IPS-18a (cell line): ENCODE data around the gene ADAP1.
"Not testable (repeated sequence)": the region's sequence is repeated elsewhere in the genome, so short reads cannot be mapped to it uniquely, and the experiment has no call there.

Experiments
- H3K27ac ChIP-seq: one replicate; pipeline ENCODE4 v1.5.1; 2013; ENCODE audit warnings: low read length
- H3K27me3 ChIP-seq: one replicate; pipeline ENCODE4 v1.6.1; 2013; ENCODE audit warnings: mild to moderate bottlenecking, low read length; ENCODE audit not compliant: control insufficient read depth, insufficient read depth
- H3K36me3 ChIP-seq: one replicate; pipeline ENCODE4 v1.6.1; 2013; ENCODE audit warnings: low read depth, low read length; ENCODE audit not compliant: control insufficient read depth
- H3K4me1 ChIP-seq: one replicate; pipeline ENCODE4 v1.6.1; 2013; ENCODE audit warnings: low read depth, low read length; ENCODE audit not compliant: control insufficient read depth
- H3K4me3 ChIP-seq: one replicate; pipeline ENCODE4 v1.5.1; 2013; ENCODE audit warnings: low read length
- H3K9ac ChIP-seq: one replicate; pipeline ENCODE4 v1.6.1; 2013; ENCODE audit warnings: mild to moderate bottlenecking, low read length, moderate library complexity
- H3K9me3 ChIP-seq: one replicate; pipeline ENCODE4 v1.6.1; 2013; ENCODE audit warnings: low read depth, low read length; ENCODE audit not compliant: control insufficient read depth

The ADAP1 gene

GRCh38 chr7:959740-960139 is 5.3 kb upstream of the ADAP1 start:
- H3K27ac ChIP-seq, H3K9ac ChIP-seq, H3K4me3 ChIP-seq, H3K36me3 ChIP-seq, H3K4me1 ChIP-seq, H3K9me3 ChIP-seq: not testable (repeated sequence)
- peaks cover 14% of the 10 kb centered on the region for H3K27me3 ChIP-seq

DNA sequence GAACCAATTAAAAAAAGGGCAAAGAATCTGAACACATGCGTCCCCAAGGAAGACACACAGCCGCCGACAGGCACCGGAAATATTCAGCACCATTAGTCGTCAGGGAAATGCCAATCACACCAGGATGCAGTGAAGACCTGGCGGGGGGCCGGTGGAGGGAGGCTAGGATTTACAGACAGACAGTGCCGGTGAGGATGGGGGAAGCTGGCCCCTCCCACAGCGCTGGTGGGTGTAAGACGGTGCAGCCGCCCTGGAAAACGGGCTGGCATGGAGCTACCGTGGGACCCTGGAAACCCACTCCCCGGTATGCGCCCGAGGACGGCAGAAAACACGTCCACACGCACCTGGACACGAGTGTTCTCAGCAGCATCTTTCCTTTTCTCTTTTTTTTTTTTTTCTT is 4.8 kb upstream of the ADAP1 start:
- Histone ChIP-seq H3K4me1 (peaks cover 4% of the 10 kb centered on the region), H3K36me3 (no peaks in the 10 kb centered on the region), H3K27me3 (peaks cover 15% of the 10 kb centered on the region), H3K4me3 (no peak overlapping the region), H3K27ac (no peak overlapping the region), H3K9ac (no peak overlapping the region), H3K9me3 (no peaks in the 10 kb centered on the region)

- H3K4me3 ChIP-seq = no peak overlapping the region
- no peaks in the 10 kb centered on the region for H3K9me3 ChIP-seq
- no peak overlapping the region for H3K9ac ChIP-seq
- H3K27me3 ChIP-seq = peaks cover 19% of the 10 kb centered on the region
- no peaks in the 10 kb centered on the region for H3K36me3 ChIP-seq
- peaks cover 3% of the 10 kb centered on the region for H3K4me1 ChIP-seq
- H3K27ac ChIP-seq = no peak overlapping the region
These were observed 4.0 kb upstream of the ADAP1 start for GRCh38 chr7:958221-959200.

DNA sequence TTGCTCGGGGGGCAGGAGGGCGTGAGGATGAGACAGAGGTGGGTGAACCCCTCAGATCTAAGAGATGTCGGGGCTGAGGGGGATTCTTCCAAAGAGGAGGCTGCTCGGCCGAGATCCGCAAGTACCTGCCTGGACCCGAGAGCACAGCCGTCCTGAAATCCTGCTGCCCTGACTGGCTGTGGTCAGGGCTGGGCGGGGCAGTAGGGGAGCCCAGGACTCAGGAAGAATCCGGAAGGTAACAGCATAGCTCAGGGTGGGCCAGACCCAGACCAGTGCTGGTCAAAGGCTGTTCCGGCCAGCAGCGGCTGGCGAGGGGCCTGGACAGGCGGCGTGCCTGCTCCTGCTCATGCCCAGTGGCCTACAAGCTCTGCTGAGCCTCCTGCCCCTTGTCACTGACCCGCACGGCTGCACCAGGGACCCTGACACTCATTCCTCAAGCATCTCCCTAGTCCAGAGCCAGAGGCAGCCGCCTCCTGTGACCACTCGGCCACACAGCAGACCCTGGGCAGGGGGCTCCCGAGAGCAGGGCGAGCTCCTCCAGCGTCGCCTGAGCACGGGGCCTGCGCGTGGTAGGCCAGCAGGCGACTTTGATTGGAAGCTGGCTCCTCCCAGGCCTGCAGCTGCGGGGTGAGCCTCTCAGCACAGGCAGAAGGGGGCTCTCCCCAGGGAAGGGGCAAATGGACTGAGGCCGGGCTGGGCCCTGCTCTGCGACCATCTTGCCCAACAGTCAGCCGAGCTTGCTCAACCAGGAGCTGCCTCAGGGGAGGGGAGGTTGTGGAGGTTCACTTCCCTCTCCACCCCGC is 3.1 kb upstream of the ADAP1 start:
- no peak overlapping the region for H3K27ac ChIP-seq
- H3K27me3 ChIP-seq = peaks cover 28% of the 10 kb centered on the region
- H3K4me3 ChIP-seq = no peak overlapping the region
- H3K36me3 ChIP-seq = no peaks in the 10 kb centered on the region
- no peaks in the 10 kb centered on the region for H3K4me1 ChIP-seq
- H3K9me3 ChIP-seq = no peaks in the 10 kb centered on the region
- H3K9ac ChIP-seq = no peak overlapping the region

DNA sequence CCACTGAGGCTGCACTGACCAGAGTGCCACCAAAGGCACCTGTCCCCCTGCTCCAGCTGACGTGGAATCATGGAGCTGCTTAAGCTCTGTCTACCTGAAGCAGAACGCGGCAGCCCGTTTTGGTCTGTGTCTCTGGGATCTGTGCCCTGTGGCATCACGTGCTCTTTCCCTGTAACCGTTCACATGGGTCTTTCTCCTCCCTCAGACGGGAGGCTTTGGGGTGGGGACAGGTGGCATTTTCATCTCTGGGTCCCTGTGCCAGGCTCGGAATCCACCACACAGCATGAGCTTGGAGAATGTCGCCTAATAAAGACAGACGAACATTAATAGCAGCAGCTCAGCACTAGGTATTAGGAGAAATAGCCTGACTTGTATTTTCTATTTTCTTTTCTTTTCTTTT is 1.6 kb upstream of the ADAP1 start:
- Histone ChIP-seq H3K36me3 (no peaks in the 10 kb centered on the region), H3K4me1 (no peaks in the 10 kb centered on the region), H3K4me3 (no peak overlapping the region), H3K27ac (no peak overlapping the region), H3K27me3 (peaks cover 33% of the 10 kb centered on the region), H3K9me3 (no peaks in the 10 kb centered on the region), H3K9ac (no peak overlapping the region)

DNA sequence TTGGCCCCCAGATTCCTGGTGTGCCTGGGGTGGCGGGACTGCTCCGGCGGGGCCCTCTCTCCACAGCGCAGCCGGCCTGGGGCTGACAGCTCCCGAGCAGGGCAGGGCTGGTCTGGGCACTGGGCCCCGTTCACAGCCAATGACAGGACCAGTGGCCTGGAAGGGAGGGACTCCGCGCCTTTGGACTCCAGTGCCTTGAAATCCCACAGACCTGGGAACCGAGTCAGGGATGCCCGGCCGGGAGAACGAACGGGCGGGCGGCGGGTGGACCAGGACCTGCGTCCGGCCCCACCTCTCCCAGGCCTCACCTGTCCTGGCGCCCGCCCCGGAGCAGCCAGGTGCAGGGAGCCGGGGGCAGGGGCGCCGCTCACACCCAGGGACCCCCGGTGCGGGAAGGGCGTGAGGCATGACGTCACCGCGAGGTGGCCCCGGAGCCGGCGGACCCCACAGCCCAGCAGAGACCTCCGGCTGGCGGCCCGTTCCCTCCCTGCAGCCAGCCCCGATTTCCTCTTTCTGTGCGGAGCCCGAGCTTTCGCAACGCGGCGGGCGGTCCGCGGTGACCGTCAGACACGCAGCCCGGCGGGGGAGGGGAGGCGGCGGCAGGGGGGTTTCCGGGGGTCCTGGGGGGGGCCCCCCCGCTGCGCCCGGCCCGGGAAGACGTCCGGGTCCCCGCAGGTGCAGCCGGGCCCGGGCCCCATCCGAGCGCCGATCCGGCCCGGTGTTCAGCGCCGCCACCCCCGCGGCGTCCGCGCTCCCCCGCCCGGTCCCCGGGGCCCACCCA is 743 bp downstream of the ADAP1 start:
- Histone ChIP-seq H3K4me3 (peak overlapping the region; percentile 37), H3K36me3 (no peaks in the 10 kb centered on the region), H3K9me3 (no peaks in the 10 kb centered on the region), H3K27me3 (peaks cover 33% of the 10 kb centered on the region), H3K9ac (no peak overlapping the region), H3K4me1 (no peaks in the 10 kb centered on the region), H3K27ac (no peak overlapping the region)

DNA sequence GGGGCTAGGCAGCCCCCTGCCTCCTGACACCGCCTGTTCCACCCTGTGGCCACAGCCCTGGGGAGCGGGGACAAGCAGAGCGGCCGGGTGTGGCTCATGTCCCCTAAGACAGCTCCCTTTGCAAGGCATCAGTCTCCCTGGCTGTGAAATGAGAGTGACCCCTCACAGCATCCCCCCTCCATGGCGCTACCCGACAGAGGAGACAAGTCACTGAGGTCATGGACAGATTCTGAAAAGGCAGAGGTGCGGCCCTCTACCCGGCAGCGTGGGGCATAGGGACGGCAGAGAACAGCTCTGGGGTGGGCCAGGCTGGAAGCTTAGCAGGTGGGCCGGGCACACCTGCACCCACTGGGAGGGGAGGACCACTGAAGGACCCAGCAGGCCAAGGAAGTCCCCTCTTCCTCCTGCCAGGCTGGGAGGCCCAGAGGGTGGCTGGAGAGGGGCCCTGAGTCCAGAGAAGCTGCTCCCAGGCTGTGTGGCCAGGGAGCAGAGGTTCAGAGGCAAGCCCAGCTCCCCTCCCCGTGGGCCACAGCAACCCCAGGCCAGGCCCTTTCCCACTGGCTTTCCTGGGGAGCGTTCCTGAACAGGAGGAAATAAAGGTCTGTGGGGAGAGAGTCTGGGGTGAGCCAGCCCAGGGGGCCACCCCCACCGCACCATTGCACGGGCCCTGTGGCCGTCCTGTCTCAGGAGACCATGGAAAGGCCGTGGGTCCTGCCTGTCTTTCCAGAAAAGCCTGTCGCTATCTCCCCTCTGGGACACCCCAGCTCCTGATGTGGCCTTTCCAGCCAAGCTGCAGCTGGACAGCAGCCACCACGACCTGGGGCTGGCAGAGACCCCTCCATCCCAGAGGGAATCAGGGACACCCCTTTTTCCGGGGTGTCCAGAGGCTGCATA is 1.7 kb downstream of the ADAP1 start:
- no peaks in the 10 kb centered on the region for H3K4me1 ChIP-seq
- no peaks in the 10 kb centered on the region for H3K36me3 ChIP-seq
- H3K9me3 ChIP-seq = no peaks in the 10 kb centered on the region
- H3K27ac ChIP-seq = no peak overlapping the region
- H3K4me3 ChIP-seq = no peak overlapping the region
- peaks cover 33% of the 10 kb centered on the region for H3K27me3 ChIP-seq
- no peak overlapping the region for H3K9ac ChIP-seq

DNA sequence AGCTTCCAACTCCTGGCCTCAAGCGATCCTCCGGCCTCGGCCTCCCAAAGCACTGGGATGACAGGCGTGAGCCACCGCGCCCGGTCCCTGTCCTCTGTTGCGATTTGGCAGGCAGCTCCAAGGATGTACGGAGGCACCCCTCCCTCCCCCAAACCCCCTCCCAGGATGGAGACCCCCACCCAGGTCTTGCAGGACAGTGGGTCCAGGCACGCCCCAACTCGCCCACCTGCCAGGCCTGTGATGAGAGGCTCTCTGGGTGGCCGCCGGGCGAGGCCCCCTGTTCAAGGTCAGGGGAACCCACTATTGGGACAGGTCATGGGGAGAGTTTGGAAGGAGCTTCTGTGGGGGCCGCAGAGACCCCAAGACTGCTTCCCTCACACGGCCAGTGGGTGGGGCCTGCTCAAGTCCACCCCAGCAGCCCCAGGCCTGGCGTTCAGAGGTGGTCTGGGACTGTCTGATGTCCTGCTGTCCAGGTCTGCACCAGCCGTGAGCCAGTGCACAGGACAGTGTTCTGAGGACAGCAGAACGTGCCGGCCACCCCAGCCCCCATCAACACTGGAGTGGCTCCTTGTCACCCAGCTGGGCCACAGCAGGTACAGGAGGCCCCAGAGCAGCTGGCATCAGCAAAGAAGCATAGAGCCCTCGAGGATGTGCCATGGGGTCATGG is 2.5 kb downstream of the ADAP1 start:
- Histone ChIP-seq H3K27ac (no peak overlapping the region), H3K27me3 (peaks cover 33% of the 10 kb centered on the region), H3K36me3 (no peaks in the 10 kb centered on the region), H3K9me3 (no peaks in the 10 kb centered on the region), H3K4me1 (no peaks in the 10 kb centered on the region), H3K4me3 (no peak overlapping the region), H3K9ac (no peak overlapping the region)

DNA sequence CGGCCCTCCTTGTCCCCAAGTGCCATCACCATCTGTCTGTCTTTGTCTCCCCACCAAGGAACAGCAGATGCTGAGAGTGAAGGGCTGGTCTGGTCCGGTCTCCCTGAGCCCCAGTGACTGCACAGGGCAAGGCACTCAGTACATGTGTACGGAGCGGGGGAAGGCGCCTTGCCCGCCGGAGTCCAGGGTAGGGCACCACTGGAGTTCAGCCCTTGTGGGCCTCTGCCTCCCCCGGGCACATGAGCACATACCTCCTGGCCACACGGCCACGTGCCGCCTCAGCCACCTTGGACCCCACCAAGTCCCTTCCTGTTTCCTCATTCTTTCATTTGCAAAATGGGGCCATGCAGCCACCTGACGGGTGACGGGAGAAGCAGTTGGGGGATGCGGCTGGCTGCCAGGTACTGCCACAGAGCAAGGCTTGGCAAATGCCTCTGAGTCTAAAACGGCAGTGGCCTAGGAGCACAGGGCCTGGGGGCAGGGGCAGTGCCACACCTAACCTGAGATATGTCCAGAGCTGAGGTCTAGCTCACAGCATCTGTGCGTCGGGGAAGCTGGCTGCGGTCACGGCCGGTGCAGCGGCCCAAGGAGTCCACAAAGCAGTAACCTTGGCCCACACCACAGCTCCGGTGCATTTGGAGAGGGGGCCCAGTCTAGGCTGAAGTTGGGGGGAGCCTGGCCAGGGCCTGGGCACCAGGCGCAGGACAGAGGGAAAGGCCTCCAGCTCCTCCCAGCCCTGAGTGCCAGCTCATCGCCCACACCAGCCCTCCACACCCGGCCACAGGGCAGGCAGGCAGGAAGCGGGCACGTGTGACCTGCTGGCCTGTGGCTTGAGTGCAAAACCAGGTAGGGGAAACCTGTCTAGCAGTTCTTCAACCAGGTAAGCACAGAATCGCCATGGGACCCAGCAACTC is 5.2 kb downstream of the ADAP1 start:
- peaks cover 6% of the 10 kb centered on the region for H3K4me1 ChIP-seq
- H3K27ac ChIP-seq = no peak overlapping the region
- no peak overlapping the region for H3K4me3 ChIP-seq
- peaks cover 17% of the 10 kb centered on the region for H3K27me3 ChIP-seq
- H3K36me3 ChIP-seq = no peaks in the 10 kb centered on the region
- H3K9ac ChIP-seq = no peak overlapping the region
- no peaks in the 10 kb centered on the region for H3K9me3 ChIP-seq
